HepG2 (cell line): Measurements from ENCODE around the gene CCDC88B. TPM values are rescaled to one million over a fixed set of nuclear protein-coding genes. Genes with fewer than 3 reads are reported as not detected.

ENCODE experiments used
- ATAC-seq: fragments of 200-7000 bp; cut with Tn5 transposase; 3 replicates; pipeline ENCODE4 v1.9.1; 2020; ENCODE audit warnings: mild to moderate bottlenecking, moderate library complexity
- BruUV-seq: library from RNA; stranded (reverse); fragments of 400-500 nt; replicated peaks from 2 replicates; lab custom pipeline; 2021; lab: Mats Ljungman, UMichigan
- CTCF ChIA-PET: fragments of 300-600 bp; formaldehyde crosslinking; extraction: SDS; loops from one replicate; lab custom pipeline; 2021; ENCODE audit warnings: low total read pairs, inconsistent platforms, low intra/inter-chr PET ratio; lab: Yijun Ruan, JAX
- POLR2A ChIA-PET: fragments of 350-600 bp; sonication (Branson Sonifier 250); formaldehyde crosslinking; loops from one replicate; lab custom pipeline; 2020; ENCODE audit warnings: antibody characterized with exemption, inconsistent platforms; lab: Yijun Ruan, JAX
- DNase-seq: peaks from one replicate; pipeline ENCODE4 v3.0.0-alpha.2; 2015; ENCODE audit warnings: low spot score
- FAIRE-seq: peaks from 3 replicates; lab custom pipeline; 2011; peaks lifted over from hg19 to GRCh38; lab: Jason Lieb, UNC
- H2AFZ ChIP-seq: one replicate; pipeline ENCODE4 v1.6.1; 2011; ENCODE audit warnings: low read length, inconsistent platforms
- H3K27ac ChIP-seq: fragments of 300-600 bp; 3 replicates; pipeline ENCODE4 v1.8.0; 2011; ENCODE audit warnings: mixed run types, mild to moderate bottlenecking, mixed read lengths, low read length, inconsistent platforms; ENCODE audit not compliant: insufficient read depth; ENCODE audit errors: extremely low read length
- H3K27me3 ChIP-seq, 2 experiments: fragments of 200-600 bp in 1 of 2; 2 replicates in 1 of 2; 3 replicates in 1 of 2; pipeline versions ENCODE4 v1.6.0 to v1.8.0; 2011; ENCODE audit warnings: low read length in 2 of 2, mild to moderate bottlenecking in 2 of 2, moderate library complexity in 2 of 2, inconsistent platforms in 1 of 2; ENCODE audit not compliant: insufficient read depth in 2 of 2, control insufficient read depth in 1 of 2
- H3K36me3 ChIP-seq, 2 experiments: fragments of 200-600 bp in 1 of 2; replicated peaks in 1 of 2; 2 replicates in 1 of 2; 3 replicates in 1 of 2; pipeline versions ENCODE4 v1.5.1 to v1.8.0; 2011; ENCODE audit warnings: low read length in 2 of 2, inconsistent platforms in 1 of 2; ENCODE audit not compliant: insufficient read depth in 2 of 2, control insufficient read depth in 1 of 2
- H3K4me1 ChIP-seq: 2 replicates; pipeline ENCODE4 v1.5.1; 2012; ENCODE audit warnings: low read length, inconsistent platforms; ENCODE audit not compliant: insufficient read depth
- H3K4me2 ChIP-seq: 2 replicates; pipeline ENCODE4 v1.6.0; 2011; ENCODE audit warnings: low read depth, low read length, inconsistent platforms
- H3K4me3 ChIP-seq, 3 experiments: fragments of 200-600 bp in 1 of 3; sonication (generic), shearing (Covaris generic) in 1 of 3; replicated peaks in 1 of 3; 2 replicates each; pipeline ENCODE4 v1.5.1; 2011 to 2016; ENCODE audit warnings: low read length in 3 of 3, inconsistent platforms in 2 of 3, low read depth in 2 of 3, mild to moderate bottlenecking in 2 of 3, control low read depth in 1 of 3, mixed read lengths in 1 of 3; ENCODE audit not compliant: insufficient read depth in 1 of 3
- H3K79me2 ChIP-seq: one replicate; pipeline ENCODE4 v1.6.1; 2011; ENCODE audit warnings: low read length, inconsistent platforms; ENCODE audit not compliant: insufficient read depth
- H3K9ac ChIP-seq: 2 replicates; pipeline ENCODE4 v1.6.0; 2011; ENCODE audit warnings: mild to moderate bottlenecking, low read depth, low read length, inconsistent platforms; ENCODE audit not compliant: insufficient read depth
- H3K9me3 ChIP-seq: 2 replicates; pipeline ENCODE4 v1.5.1; 2012; ENCODE audit warnings: mild to moderate bottlenecking, low read length
- H4K20me1 ChIP-seq: 2 replicates; pipeline ENCODE4 v1.6.0; 2011; ENCODE audit warnings: inconsistent platforms, mild to moderate bottlenecking, low read length, moderate library complexity; ENCODE audit not compliant: insufficient read depth
- EED ChIP-seq: sonication (generic); formaldehyde crosslinking; IDR thresholded peaks from 2 replicates; pipeline ENCODE4 v1.5.0; 2020; ENCODE audit warnings: mild to moderate bottlenecking, missing genetic modification reagents
- HDAC6 ChIP-seq: fragments of 200-600 bp; sonication (generic); IDR thresholded peaks from 2 replicates; pipeline ENCODE4 v1.7.0; 2017; ENCODE audit warnings: mild to moderate bottlenecking, antibody characterized with exemption, low read length, low read depth
- HMGA1 ChIP-seq: sonication (generic); formaldehyde crosslinking; conservative IDR thresholded peaks from 2 replicates; pipeline ENCODE4 v1.4.0; 2020; ENCODE audit warnings: missing genetic modification reagents
- MAF1 ChIP-seq: sonication (generic); formaldehyde crosslinking; IDR thresholded peaks from 2 replicates; pipeline ENCODE4 v1.5.0; 2020; ENCODE audit warnings: missing genetic modification reagents, borderline replicate concordance
- MIXL1 ChIP-seq: IDR thresholded peaks from 2 replicates; pipeline ENCODE4 v1.6.1; 2016
- NAIF1 ChIP-seq: sonication (generic); formaldehyde crosslinking; IDR thresholded peaks from 2 replicates; pipeline ENCODE4 v1.5.0; 2020; ENCODE audit warnings: mild to moderate bottlenecking, missing genetic modification reagents, borderline replicate concordance
- RBM22 ChIP-seq: fragments of 200-400 bp; formaldehyde crosslinking; optimal IDR thresholded peaks from 2 replicates; pipeline ENCODE3; 2017; ENCODE audit warnings: mild to moderate bottlenecking, low read length, moderate library complexity
- RFXANK ChIP-seq: IDR thresholded peaks from 2 replicates; pipeline ENCODE4 v1.6.1; 2016
- RXRA ChIP-seq: sonication (generic); formaldehyde crosslinking; IDR thresholded peaks from 2 replicates; pipeline ENCODE4 v1.5.1; 2020; ENCODE audit warnings: missing genetic modification reagents
- SALL1 ChIP-seq: sonication (generic); formaldehyde crosslinking; IDR thresholded peaks from 2 replicates; pipeline ENCODE4 v1.8.0; 2022; ENCODE audit warnings: mild to moderate bottlenecking, missing genetic modification reagents
- SNAPC2 ChIP-seq: sonication (generic); formaldehyde crosslinking; IDR thresholded peaks from 2 replicates; pipeline ENCODE4 v1.8.1; 2022; ENCODE audit warnings: mild to moderate bottlenecking, missing genetic modification reagents
- TBP ChIP-seq: sonication (generic); formaldehyde crosslinking; IDR thresholded peaks from 2 replicates; pipeline ENCODE4 v1.5.0; 2020; ENCODE audit warnings: missing genetic modification reagents
- XRCC5 ChIP-seq: fragments of 200-400 bp; formaldehyde crosslinking; optimal IDR thresholded peaks from 2 replicates; pipeline ENCODE3; 2017; ENCODE audit warnings: mild to moderate bottlenecking, low read length
- ZFP37 ChIP-seq: sonication (generic); formaldehyde crosslinking; IDR thresholded peaks from 2 replicates; pipeline ENCODE4 v1.4.0; 2020; ENCODE audit warnings: missing genetic modification reagents, borderline replicate concordance
- ZFX ChIP-seq: sonication (generic); formaldehyde crosslinking; IDR thresholded peaks from 2 replicates; pipeline ENCODE4 v1.4.0; 2020; ENCODE audit warnings: mild to moderate bottlenecking, low read depth, missing genetic modification reagents, moderate library complexity
- ZNF12 ChIP-seq: sonication (generic); formaldehyde crosslinking; IDR thresholded peaks from 2 replicates; pipeline ENCODE4 v1.5.0; 2020; ENCODE audit warnings: missing genetic modification reagents
- ZNF564 ChIP-seq: sonication (generic); formaldehyde crosslinking; IDR thresholded peaks from 2 replicates; pipeline ENCODE4 v1.8.1; 2023; ENCODE audit warnings: mild to moderate bottlenecking, missing genetic modification reagents
- ZNF841 ChIP-seq: sonication (generic); formaldehyde crosslinking; IDR thresholded peaks from 2 replicates; pipeline ENCODE4 v1.8.1; 2023; ENCODE audit warnings: missing genetic modification reagents, borderline replicate concordance
- WGBS: methylation state at CpG from one replicate; pipeline ENCODE4 v1.1.6; 2017; ENCODE audit warnings: low lambda C conversion rate; 5-methylcytosine and 5-hydroxymethylcytosine counted together
- in situ Hi-C: cut with HindIII; loops from 2 replicates; pipeline ENCODE4 v1.10.0; 2017; ENCODE audit warnings: low pct_unique_long_range_greater_than_20kb; ENCODE audit not compliant: extremely low pct_ligation_motif_present
- intact Hi-C: fragments of 100-400 bp; cut with micrococcal nuclease; formaldehyde crosslinking; loops from one replicate; pipeline ENCODE4 v1.10.0; 2022; ENCODE audit not compliant: unreplicated experiment
- polyA plus RNA-seq, 8 experiments: library from polyadenylated mRNA; depleted of rRNA in 3 of 8; stranded (reverse) in 7 of 8; unstranded in 1 of 8; fragments of >200 nt; fragmentation: Illumina TruSeq in 4 of 8; extraction: Trizol in 4 of 8; gene quantifications; 2 replicates each; pipeline versions ENCODE4 v1.2.1 to v1.2.3, GENCODE V29; 2011 to 2016; ENCODE audit warnings: low read depth in 4 of 8, missing spikeins in 1 of 8, mixed read lengths in 1 of 8; ENCODE audit not compliant: insufficient read depth in 1 of 8
- total RNA-seq, 5 experiments: library from RNA; depleted of rRNA; stranded (reverse); fragments of >200 nt; fragmentation: Illumina TruSeq; extraction: Trizol; gene quantifications; 2 replicates each; pipeline ENCODE4 v1.2.3, GENCODE V29; 2016; ENCODE audit warnings: low read depth in 1 of 5
- TF ChIP-seq, protein P1 (sequence below): sonication (generic); formaldehyde crosslinking; IDR thresholded peaks from 2 replicates; pipeline ENCODE4 v1.8.1; 2023; ENCODE audit warnings: missing genetic modification reagents, inconsistent platforms, borderline replicate concordance
- TF ChIP-seq, protein P2 (sequence below): sonication (generic); formaldehyde crosslinking; IDR thresholded peaks from 2 replicates; pipeline ENCODE4 v1.4.0; 2020; ENCODE audit warnings: missing genetic modification reagents, borderline replicate concordance
- TF ChIP-seq, protein P3 (sequence below): sonication (generic); formaldehyde crosslinking; IDR thresholded peaks from 2 replicates; pipeline ENCODE4 v1.8.1; 2023; ENCODE audit warnings: mild to moderate bottlenecking, inconsistent platforms, moderate library complexity, missing genetic modification reagents, borderline replicate concordance

CCDC88B gene
- total and polyA plus RNA-seq, 2 of the 13 experiments (the other 11 are each of a cell fraction or from before 2014, with no cell fraction given), result 3.6 to 4.8 TPM

DNA sequence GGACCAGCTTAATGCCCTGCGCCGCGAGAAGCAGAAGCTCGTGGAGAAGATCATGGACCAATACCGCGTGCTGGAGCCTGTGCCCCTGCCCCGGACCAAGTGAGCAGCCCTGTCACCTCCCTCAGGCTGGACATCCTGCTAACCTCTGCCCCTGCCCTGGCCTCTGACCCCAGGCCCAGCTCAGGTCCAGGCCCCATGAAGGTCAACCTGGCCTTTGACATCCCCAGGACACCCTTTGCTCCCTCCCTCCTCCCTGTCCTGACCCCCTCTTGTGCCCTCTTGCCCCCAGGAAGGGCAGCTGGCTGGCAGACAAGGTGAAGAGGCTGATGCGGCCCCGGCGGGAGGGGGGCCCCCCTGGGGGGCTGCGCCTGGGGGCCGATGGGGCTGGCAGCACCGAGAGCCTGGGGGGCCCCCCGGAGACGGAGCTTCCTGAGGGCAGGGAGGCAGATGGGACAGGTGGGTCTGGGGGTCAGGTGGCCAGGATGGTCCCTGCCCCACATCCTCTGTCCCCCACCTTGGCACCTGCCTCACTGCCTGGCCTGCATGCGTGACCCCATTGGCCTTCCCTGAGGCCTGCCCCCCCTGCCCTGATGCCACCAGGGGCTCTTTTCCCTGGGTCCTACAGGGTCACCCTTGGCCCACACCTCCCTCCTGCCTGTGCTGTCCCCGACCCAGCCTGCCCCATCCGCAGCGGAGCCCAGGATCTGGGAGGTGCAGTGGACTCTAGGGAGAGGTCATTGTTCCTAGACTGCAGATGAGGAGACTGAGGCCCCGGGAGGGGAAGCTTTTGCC, 13.9 kb downstream of the CCDC88B start:
- no peak overlapping the region for H2AFZ ChIP-seq
- no peaks in the 10 kb centered on the region for H3K79me2 ChIP-seq
- POLR2A ChIA-PET, result interaction anchor here (1.2 to 6.5 kb wide), 4 partner anchors 10 to 49 kb away, joined by 3 to 61 read pairs (median 10); partner anchors contain the start of genes ESRRA, PRDX5 and TRMT112
- intact Hi-C loops, result no loop called here
- CTCF ChIA-PET, result no interaction called here
- BruUV-seq, result no TSS peak
- H3K4me3 ChIP-seq, result peak overlapping the region in 1 of 3 experiments; percentile 19; a peak in 1 of 6 replicates
- peaks cover 49% of the 10 kb centered on the region for H3K4me1 ChIP-seq
- 0% methylated on average over 7 of the region's 20 CpGs for WGBS
- peak overlapping the region; percentile 29; the same call in 1 of the 2 replicates for H3K4me2 ChIP-seq
- no peak overlapping the region for H3K27ac ChIP-seq
- in situ Hi-C loops, result no loop called here
- no peak for FAIRE-seq
- no peak for ATAC-seq
- peaks cover 2 to 26% of the 10 kb centered on the region in 2 experiments; a peak in 3 of 5 replicates for H3K27me3 ChIP-seq
- H3K9me3 ChIP-seq, result no peaks in the 10 kb centered on the region
- no peaks in the 10 kb centered on the region for H4K20me1 ChIP-seq
- no peaks in the 10 kb centered on the region for H3K36me3 ChIP-seq
- no peak for DNase-seq
- no peak overlapping the region for H3K9ac ChIP-seq
- TF ChIP-seq ZNF564 (no peak), NAIF1 (CRISPR knock-in tag) (no peak), TBP (CRISPR knock-in tag) (no peak), ZFX (CRISPR knock-in tag) (peak; percentile 41; the same call in 1 of the 2 replicates), HDAC6 (no peak), RBM22 (no peak), MIXL1 (CRISPR knock-in tag) (no peak), ZNF12 (CRISPR knock-in tag) (no peak), EED (CRISPR knock-in tag) (no peak), ZFP37 (CRISPR knock-in tag) (no peak), RXRA (CRISPR knock-in tag) (peak; percentile 57; the same call in 1 of the 2 replicates), XRCC5 (no peak), SNAPC2 (CRISPR knock-in tag) (no peak), RFXANK (no peak), SALL1 (CRISPR knock-in tag) (peak; percentile 16; the same call in 1 of the 2 replicates), HMGA1 (CRISPR knock-in tag) (no peak), MAF1 (no peak), ZNF841 (CRISPR knock-in tag) (no peak)
- TF ChIP-seq, protein P1, sequence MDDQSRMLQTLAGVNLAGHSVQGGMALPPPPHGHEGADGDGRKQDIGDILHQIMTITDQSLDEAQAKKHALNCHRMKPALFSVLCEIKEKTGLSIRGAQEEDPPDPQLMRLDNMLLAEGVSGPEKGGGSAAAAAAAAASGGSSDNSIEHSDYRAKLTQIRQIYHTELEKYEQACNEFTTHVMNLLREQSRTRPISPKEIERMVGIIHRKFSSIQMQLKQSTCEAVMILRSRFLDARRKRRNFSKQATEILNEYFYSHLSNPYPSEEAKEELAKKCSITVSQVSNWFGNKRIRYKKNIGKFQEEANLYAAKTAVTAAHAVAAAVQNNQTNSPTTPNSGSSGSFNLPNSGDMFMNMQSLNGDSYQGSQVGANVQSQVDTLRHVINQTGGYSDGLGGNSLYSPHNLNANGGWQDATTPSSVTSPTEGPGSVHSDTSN (CRISPR knock-in tag), result no peak
- TF ChIP-seq, protein P2, sequence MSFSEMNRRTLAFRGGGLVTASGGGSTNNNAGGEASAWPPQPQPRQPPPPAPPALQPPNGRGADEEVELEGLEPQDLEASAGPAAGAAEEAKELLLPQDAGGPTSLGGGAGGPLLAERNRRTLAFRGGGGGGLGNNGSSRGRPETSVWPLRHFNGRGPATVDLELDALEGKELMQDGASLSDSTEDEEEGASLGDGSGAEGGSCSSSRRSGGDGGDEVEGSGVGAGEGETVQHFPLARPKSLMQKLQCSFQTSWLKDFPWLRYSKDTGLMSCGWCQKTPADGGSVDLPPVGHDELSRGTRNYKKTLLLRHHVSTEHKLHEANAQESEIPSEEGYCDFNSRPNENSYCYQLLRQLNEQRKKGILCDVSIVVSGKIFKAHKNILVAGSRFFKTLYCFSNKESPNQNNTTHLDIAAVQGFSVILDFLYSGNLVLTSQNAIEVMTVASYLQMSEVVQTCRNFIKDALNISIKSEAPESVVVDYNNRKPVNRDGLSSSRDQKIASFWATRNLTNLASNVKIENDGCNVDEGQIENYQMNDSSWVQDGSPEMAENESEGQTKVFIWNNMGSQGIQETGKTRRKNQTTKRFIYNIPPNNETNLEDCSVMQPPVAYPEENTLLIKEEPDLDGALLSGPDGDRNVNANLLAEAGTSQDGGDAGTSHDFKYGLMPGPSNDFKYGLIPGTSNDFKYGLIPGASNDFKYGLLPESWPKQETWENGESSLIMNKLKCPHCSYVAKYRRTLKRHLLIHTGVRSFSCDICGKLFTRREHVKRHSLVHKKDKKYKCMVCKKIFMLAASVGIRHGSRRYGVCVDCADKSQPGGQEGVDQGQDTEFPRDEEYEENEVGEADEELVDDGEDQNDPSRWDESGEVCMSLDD (CRISPR knock-in tag), result no peak
- TF ChIP-seq, protein P3, sequence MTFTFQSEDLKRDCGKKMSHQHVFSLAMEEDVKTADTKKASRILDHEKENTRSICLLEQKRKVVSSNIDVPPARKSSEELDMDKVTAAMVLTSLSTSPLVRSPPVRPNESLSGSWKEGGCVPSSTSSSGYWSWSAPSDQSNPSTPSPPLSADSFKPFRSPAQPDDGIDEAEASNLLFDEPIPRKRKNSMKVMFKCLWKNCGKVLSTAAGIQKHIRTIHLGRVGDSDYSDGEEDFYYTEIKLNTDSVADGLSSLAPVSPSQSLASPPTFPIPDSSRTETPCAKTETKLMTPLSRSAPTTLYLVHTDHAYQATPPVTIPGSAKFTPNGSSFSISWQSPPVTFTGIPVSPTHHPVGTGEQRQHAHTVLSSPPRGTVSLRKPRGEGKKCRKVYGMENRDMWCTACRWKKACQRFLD (CRISPR knock-in tag), result no peak
